ENCODE data around the gene RASAL2. TPM values are rescaled to one million over a fixed set of nuclear protein-coding genes. Genes with fewer than 3 reads are reported as not detected.
A peak's percentile ranks its signal among the peaks of the same experiment; 100 is the strongest.

RASAL2 gene
- total RNA-seq, 1 experiment from 2014 or later = 56.9 TPM

- ChIA-PET CTCF (interaction anchor here (0.6 to 9.8 kb wide), 17 partner anchors 10 to 474 kb away, joined by 3 to 167 read pairs (median 6); no protein-coding TSS in a partner anchor), POLR2A (no interaction called here)
- BruUV-seq (replicated peaks) = no TSS peak
- peaks cover 7% of the 10 kb centered on the region for H3K27me3 Mint-ChIP-seq (ENCODE audit: insufficient read depth, unreplicated experiment)
- peaks cover 7% of the 10 kb centered on the region for H3K9me3 Mint-ChIP-seq (ENCODE audit: unreplicated experiment)
- H3K36me3 Mint-ChIP-seq (ENCODE audit: insufficient read depth, unreplicated experiment) = no peaks in the 10 kb centered on the region
- intact Hi-C loops (cut with micrococcal nuclease) = loop anchor here (5.0 to 10.0 kb wide), 4 partner anchors 495 to 1068 kb away; partner anchors contain the start of gene AXDND1
- no peak for TF ChIP-seq CTCF (IDR thresholded peaks at IDR 0.05; ENCODE audit: unreplicated experiment)
- no peak overlapping the region for H3K4me3 Mint-ChIP-seq (ENCODE audit: unreplicated experiment)
- H3K4me1 Mint-ChIP-seq (ENCODE audit: insufficient read depth, unreplicated experiment) = peaks cover 24% of the 10 kb centered on the region
- H3K27ac Mint-ChIP-seq (ENCODE audit: low read depth, unreplicated experiment) = peak overlapping the region; percentile 1
- no peak for DNase-seq (ENCODE audit: unreplicated experiment)
Observed at GRCh38 chr1:178529364-178530036, 435.6 kb downstream of the RASAL2 start.

- POLR2A ChIA-PET = no interaction called here
Observed at GRCh38 chr1:178530037-178530402, 436.1 kb downstream of the RASAL2 start.

GRCh38 chr1:178530502-178530901, 436.6 kb downstream of the RASAL2 start:
- ChIA-PET POLR2A (interaction anchor here (0.6 kb wide), 1 partner anchor 763 kb away, joined by 4 read pairs; the partner anchor contains the start of gene SOAT1), CTCF (interaction anchor here (0.6 to 9.8 kb wide), 17 partner anchors 9 to 663 kb away, joined by 3 to 167 read pairs (median 6); no protein-coding TSS in a partner anchor)
- BruUV-seq (replicated peaks) = no TSS peak
- peaks cover 7% of the 10 kb centered on the region for H3K27me3 Mint-ChIP-seq (ENCODE audit: insufficient read depth, unreplicated experiment)
- peaks cover 24% of the 10 kb centered on the region for H3K4me1 Mint-ChIP-seq (ENCODE audit: insufficient read depth, unreplicated experiment)
- no peak overlapping the region for H3K4me3 Mint-ChIP-seq (ENCODE audit: unreplicated experiment)
- no peak for TF ChIP-seq CTCF (IDR thresholded peaks at IDR 0.05; ENCODE audit: unreplicated experiment)
- no peaks in the 10 kb centered on the region for H3K9me3 Mint-ChIP-seq (ENCODE audit: unreplicated experiment)
- intact Hi-C loops (cut with micrococcal nuclease) = loop anchor here (5.0 to 10.0 kb wide), 4 partner anchors 496 to 1067 kb away; partner anchors contain the start of gene AXDND1
- H3K27ac Mint-ChIP-seq (ENCODE audit: low read depth, unreplicated experiment) = peak overlapping the region; percentile 1
- no peak for DNase-seq (ENCODE audit: unreplicated experiment)
- no peaks in the 10 kb centered on the region for H3K36me3 Mint-ChIP-seq (ENCODE audit: insufficient read depth, unreplicated experiment)

More at GRCh38 chr1:178530037-178530402, 436.1 kb downstream of the RASAL2 start:
- no peak for TF ChIP-seq CTCF (IDR thresholded peaks at IDR 0.05; ENCODE audit: unreplicated experiment)
- BruUV-seq (replicated peaks) = no TSS peak
- Mint-ChIP-seq H3K9me3 (ENCODE audit: unreplicated experiment) (peaks cover 1% of the 10 kb centered on the region), H3K4me3 (ENCODE audit: unreplicated experiment) (no peak overlapping the region), H3K27me3 (ENCODE audit: insufficient read depth, unreplicated experiment) (peaks cover 7% of the 10 kb centered on the region), H3K36me3 (ENCODE audit: insufficient read depth, unreplicated experiment) (no peaks in the 10 kb centered on the region), H3K4me1 (ENCODE audit: insufficient read depth, unreplicated experiment) (peaks cover 24% of the 10 kb centered on the region), H3K27ac (ENCODE audit: low read depth, unreplicated experiment) (peak overlapping the region; percentile 1)
- CTCF ChIA-PET = interaction anchor here (0.6 to 9.8 kb wide), 11 partner anchors 10 to 474 kb away, joined by 3 to 167 read pairs (median 8); no protein-coding TSS in a partner anchor
- DNase-seq (ENCODE audit: unreplicated experiment) = peak; percentile 93
- intact Hi-C loops (cut with micrococcal nuclease) = loop anchor here (5.0 to 10.0 kb wide), 4 partner anchors 495 to 1067 kb away; partner anchors contain the start of gene AXDND1

GRCh38 chr1:178531887-178532286, 438.0 kb downstream of the RASAL2 start:
- intact Hi-C loops (cut with micrococcal nuclease) = loop anchor here (1.0 to 10.0 kb wide), 7 partner anchors 221 to 1065 kb away; partner anchors contain the start of genes AXDND1 and TOR3A
- H3K27me3 Mint-ChIP-seq (ENCODE audit: insufficient read depth, unreplicated experiment) = peaks cover 7% of the 10 kb centered on the region
- H3K27ac Mint-ChIP-seq (ENCODE audit: low read depth, unreplicated experiment) = no peak overlapping the region
- no peak for TF ChIP-seq CTCF (IDR thresholded peaks at IDR 0.05; ENCODE audit: unreplicated experiment)
- no peak for DNase-seq (ENCODE audit: unreplicated experiment)
- no peak overlapping the region for H3K4me3 Mint-ChIP-seq (ENCODE audit: unreplicated experiment)
- ChIA-PET POLR2A (interaction anchor here (0.5 to 1.4 kb wide), 5 partner anchors 11 to 238 kb away, joined by 3 to 4 read pairs (median 3); no protein-coding TSS in a partner anchor), CTCF (interaction anchor here (0.6 to 9.8 kb wide), 39 partner anchors 8 to 1567 kb away, joined by 3 to 167 read pairs (median 4); no protein-coding TSS in a partner anchor)
- no peaks in the 10 kb centered on the region for H3K9me3 Mint-ChIP-seq (ENCODE audit: unreplicated experiment)
- BruUV-seq (replicated peaks) = no TSS peak
- no peaks in the 10 kb centered on the region for H3K36me3 Mint-ChIP-seq (ENCODE audit: insufficient read depth, unreplicated experiment)
- peaks cover 31% of the 10 kb centered on the region for H3K4me1 Mint-ChIP-seq (ENCODE audit: insufficient read depth, unreplicated experiment)

All from MCF 10A (cell line).